GM21515 (cell line): ENCODE results near the gene ADGRG6.
"Not testable (repeated sequence)": the region's sequence is repeated elsewhere in the genome, so short reads cannot be mapped to it uniquely, and the experiment has no call there.

Experiments used
- ATAC-seq: cut with Tn5 transposase; IDR thresholded peaks from one replicate; pipeline ENCODE4 v1.9.1; 2021; ENCODE audit not compliant: unreplicated experiment

ADGRG6 gene

DNA sequence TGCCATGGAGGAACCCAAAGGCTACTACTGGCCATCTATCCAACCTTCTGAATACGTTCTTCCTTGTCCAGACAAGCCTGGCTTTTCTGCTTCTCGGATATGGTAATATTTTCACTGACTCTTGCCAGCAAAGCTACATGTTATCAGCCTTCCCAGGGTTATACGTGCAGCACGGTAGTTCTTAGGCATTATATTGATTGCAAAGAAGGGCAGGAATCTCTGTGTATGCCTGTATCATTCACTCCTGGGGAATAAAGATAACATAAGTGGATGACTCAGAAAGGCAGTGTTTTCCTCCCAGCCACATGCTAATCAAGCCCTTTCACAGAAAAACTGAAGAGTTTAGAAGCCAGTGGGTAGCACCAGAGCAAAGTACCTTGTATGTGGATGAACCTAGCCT lies 98.7 kb downstream of the ADGRG6 start:
- no peak for ATAC-seq

DNA sequence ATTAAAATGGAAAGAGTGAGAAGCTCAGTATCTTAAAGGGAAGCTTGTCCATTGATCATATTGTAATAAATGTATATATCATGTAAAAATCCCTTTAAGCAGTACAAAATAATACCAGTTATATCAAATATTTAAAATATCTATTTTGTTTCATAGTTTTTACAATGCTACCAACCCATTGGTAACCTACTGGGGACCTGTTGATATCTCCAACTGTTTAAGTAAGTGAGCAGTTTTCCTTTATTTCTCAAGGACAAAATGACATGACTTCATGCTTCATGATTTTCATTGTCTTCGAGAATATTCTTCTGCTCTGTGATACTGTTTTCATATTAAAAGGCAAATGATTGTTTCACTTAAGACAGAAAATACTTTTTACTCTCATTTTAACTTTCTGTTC lies 100.0 kb downstream of the ADGRG6 start:
- no peak for ATAC-seq

DNA sequence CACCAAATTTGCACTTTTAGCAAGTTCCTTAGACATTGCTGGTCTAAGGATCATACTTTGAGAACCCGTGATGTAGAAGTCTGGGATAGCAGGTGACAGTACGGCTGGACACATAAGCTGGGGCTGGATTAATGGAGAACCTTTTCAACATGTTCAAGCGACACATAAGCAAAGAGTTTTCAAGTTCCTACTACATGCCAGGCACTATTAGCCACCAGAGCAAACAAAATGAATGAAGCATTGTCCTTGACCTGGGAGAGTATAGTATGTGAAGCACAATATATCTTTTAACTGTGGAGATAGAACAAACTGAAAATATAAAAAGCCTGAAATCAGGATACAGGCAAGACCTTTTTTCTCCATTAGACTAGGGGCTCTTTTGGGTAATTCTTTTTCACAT lies 102.9 kb downstream of the ADGRG6 start:
- ATAC-seq: no peak

DNA sequence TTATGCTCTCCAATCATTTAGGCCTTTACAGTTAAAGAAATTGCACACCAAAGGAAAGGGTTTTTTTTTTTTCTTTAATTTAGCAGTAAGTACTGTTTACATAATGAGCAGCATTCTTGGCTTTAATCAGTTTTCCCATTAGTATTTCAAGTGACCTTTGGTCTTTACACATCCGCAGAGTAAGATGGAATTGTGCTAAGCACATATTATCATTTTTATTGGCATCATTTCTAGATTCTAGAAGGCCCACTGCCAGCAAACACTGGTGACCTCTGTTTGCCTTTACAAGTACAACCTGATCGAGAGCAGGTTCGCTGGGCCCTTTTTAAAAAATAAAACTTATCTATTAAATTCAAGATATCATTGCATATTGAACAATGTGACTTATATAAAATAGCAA lies 104.3 kb downstream of the ADGRG6 start:
- no peak for ATAC-seq

DNA sequence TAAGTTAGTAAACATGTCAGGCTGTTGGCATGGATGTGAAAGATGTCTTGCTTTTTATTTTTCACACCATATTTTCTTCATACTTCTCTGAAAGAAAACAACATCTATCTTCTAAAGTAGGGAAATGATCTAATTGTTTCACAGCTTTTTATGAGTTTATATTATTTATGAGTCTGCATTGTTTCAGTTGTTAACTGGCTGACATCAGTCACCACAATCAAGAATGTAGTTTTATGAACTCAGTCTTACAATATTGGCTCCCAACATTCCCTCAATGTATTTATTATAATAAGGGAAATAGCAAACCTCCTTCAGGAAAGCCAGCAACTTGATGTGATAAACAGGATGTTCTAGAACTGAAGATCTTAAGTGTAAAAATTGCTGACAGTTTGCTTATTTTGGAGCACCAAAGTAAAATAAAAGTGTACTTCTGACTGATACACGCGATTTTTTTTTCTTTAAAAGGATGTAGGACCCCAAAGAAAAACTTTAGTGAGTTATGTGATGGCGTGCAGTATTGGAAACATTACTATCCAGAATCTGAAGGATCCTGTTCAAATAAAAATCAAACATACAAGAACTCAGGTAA lies 106.0 kb downstream of the ADGRG6 start:
- no peak for ATAC-seq

DNA sequence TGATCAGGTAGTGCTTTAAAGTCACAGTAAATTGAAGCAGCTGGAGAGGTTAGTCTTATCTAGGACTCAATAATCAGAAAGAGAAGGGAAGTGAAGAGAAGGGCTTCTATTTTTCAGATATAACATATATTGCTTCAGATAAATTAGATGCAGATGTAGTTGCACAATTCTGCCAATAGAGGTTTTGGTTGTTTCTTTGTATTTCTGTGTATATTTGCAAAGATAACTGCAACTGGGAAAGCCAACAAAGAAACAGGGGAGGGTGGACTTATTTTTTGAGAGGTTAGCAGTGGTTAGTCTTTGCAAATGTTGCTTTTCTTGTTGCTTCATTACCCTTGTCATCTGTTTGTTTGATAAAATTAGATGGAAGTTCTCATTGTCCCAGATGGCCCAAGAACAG lies 106.6 kb downstream of the ADGRG6 start:
- no peak for ATAC-seq

DNA sequence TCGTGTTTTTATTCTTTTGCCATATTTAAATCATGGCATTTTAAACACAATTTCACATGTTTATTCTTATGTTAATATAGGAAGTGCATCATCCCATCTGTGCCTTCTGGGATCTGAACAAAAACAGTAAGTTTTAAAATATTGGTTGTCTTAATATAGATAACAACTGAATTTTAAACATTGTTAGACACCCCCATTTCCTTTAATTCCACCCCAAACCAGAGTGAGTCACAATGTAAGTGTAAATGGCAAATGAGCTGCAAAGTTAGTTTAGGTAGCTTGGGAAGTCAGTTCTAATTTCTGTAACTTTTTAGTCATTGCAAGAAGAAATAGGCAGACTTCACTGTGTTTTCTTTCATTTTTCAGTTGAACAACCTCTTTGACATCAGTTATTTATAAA lies 108.0 kb downstream of the ADGRG6 start:
- ATAC-seq: no peak

DNA sequence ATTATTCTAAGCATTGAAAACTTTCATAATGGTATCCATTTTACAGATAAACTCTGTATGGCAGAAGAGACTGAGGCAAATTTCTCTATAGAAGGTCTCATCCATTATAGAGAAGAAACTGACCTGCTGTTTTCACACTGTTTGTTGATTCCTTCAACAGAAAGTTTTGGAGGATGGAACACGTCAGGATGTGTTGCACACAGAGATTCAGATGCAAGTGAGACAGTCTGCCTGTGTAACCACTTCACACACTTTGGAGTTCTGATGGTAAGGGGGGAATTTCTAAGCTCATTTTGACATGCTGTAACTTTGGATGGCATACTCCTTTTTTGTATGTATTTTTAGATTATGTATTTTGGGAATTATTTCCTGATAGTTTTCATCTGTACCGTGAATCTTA lies 109.3 kb downstream of the ADGRG6 start:
- ATAC-seq: no peak

DNA sequence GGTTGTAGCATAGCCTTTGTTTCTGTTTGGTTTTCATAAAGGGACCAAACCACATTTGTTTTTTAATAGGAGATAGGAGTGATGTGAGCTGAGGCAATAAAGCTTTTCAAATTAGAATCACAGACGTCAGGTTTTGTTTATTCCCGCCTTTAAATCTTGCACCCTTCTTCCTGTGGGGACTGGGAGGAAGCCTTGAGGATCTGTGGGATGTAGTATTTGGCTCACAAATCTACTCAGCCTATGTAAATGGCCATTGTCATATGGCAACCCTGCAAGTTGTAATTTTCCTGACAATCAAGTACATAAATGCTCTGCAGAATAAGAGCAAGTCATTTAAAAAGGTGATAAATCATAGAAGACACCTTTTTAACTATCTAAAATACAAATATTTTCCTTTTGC lies 110.4 kb downstream of the ADGRG6 start:
- no peak for ATAC-seq

DNA sequence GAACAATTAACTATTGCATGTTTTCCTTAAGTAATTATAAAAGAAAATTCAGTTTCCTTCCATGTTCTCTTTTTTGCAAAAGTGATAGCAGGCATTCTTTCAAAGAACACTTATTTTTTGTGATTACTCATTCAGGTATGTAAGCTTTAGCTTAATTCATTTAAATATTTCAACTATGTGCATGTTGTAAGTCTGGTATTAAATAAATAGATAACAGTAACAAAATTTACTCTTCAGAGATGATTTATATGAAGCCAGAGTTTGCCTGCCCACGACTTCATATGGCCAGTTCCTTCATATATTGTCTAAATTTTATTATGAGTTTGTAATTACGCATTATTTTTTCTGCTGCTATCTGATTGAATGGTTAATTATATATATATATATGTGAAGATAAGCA lies 110.9 kb downstream of the ADGRG6 start:
- ATAC-seq: no peak

DNA sequence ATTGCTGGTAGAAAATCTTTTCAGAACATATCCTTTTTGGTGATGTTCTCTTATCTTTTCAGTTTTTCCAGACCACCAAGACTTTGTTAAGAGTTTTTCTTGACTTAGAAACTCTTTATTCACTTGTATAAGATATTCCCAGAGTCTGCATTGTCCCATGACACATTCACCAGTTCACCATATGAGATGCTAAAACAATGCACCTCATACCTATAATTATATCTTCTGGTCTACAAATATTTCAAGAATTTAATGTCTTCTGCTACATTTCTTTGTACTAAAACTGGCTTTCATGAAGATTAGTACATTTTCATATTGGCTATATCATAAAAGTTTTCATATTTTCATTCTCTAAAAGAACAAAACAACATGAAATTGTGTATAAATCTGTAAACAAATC lies 111.3 kb downstream of the ADGRG6 start:
- no peak for ATAC-seq

DNA sequence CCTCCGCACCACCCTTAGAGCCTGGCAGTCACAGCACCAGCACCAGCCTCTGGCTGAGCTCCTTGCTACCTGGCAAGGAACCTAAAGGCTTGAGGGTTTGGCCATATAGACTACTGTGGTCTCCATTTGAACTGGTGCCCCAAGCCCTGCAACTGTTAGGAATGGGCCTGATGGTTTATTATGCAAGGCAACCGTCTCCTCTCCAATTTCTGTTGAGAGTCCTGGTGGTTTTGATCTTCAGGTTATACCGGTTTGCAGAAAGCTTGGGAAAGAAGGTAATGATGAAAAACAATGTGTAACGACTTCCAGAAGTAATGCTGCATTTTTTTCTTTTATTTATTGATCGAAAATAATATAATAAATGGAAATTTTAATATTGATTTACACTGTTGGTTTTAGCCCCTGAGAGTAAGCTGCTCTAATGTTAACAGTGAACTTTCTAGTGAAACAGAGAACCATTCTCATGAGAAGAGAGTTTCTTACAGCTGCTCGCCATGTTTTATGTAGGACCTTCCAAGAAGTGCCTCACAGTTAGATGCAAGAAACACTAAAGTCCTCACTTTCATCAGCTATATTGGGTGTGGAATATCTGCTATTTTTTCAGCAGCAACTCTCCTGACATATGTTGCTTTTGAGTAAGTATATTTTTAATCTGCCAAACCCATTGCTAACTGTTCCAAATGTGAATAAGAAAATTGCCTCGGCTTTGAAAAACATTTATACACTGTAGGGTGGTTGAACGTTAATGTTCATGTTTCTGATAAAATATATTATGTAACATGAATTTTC lies 112.8 kb downstream of the ADGRG6 start:
- no peak for ATAC-seq

DNA sequence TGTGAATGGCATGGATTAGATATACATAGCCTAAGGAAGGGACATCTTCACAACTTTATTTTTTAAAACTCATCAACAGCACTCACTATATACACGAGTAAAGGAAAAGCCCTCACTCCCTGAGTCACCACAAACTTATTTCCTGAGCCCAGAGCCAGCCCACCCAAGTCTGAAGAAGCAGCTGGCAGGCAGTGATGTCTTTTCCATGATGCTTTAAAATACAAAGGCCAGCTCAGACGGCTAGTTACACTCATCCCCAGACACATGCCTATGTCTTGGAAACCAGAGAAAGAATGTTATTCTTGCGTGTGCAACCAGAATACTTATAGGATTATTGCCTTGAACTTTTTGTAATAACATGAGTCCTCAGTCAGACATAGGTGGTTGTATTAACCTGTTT lies 114.4 kb downstream of the ADGRG6 start:
- no peak for ATAC-seq

DNA sequence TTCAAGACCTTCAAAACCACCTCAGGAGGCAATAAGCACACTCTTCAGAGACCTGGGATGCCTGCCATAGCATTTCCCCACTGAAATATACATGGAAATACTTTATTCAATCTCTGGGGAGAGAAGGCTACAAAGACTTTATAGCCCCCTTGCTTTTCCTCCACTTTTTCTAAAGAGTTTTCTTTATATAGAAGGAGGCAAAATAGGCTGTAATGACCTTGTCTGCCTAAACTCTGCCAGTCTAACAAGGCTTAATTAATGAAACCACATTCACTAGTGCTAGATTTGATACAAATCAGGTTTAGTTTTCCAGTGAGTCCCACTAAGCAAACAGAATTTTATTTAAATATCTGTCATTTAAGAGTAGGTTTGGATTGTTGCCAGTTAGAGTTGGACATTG lies 114.9 kb downstream of the ADGRG6 start:
- ATAC-seq: no peak

DNA sequence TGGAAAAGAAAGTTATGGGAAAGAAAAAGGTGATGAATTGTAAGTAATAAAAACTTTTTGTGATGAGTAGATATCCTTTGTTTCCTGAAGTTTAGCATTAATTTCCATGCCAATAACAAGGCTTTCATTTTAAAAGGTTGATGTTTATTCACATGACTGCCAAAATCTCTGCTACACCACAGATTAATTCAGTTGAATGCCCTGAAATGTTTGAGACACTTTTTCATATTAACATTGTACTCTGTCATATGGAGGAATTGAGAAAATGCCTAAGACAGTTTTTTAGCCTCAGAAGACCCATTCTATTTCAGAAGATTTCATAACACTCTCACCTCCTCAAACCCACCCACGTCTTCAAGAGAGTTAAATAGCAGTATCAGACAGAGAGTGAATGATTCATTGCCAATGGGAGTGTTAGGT lies 115.5 kb downstream of the ADGRG6 start:
- ATAC-seq: no peak

DNA sequence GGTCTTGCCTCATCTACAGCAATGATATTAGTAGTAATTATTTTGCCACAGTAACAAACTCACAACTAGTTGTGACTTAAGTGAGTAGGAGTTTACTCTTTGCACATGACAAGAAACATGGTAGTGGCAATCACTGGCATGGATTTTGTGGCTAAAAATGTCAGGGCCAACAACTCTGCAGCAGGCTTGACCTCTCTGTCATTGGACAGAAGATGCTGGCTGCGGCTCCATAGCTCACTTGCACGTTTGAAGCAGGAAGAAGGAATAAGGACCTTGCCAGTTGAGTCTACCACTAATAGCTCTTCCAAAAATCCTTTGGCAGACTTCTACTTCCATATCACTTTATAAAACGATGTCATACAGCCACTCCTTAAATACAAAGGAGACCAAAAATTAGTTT lies 117.3 kb downstream of the ADGRG6 start:
- no peak for ATAC-seq

DNA sequence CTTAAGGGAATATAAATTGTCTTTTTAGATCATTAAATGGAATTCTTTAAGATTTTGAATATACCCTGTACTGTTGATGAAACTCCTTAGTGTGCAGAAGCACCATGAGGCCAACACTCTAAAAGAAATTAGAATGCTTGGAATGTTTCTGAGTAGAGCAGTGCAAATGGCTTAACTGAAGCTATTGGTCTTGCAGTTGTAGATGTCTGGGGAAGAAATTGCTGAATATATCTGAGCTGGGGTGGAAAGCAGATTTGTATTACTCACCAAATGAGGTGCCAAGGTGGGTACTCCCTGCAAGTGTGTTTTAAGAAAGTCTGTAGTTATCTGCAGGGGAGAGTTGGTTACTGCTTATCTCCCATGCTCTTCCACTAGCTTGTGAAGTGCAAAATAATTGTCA lies 119.0 kb downstream of the ADGRG6 start:
- ATAC-seq: no peak

DNA sequence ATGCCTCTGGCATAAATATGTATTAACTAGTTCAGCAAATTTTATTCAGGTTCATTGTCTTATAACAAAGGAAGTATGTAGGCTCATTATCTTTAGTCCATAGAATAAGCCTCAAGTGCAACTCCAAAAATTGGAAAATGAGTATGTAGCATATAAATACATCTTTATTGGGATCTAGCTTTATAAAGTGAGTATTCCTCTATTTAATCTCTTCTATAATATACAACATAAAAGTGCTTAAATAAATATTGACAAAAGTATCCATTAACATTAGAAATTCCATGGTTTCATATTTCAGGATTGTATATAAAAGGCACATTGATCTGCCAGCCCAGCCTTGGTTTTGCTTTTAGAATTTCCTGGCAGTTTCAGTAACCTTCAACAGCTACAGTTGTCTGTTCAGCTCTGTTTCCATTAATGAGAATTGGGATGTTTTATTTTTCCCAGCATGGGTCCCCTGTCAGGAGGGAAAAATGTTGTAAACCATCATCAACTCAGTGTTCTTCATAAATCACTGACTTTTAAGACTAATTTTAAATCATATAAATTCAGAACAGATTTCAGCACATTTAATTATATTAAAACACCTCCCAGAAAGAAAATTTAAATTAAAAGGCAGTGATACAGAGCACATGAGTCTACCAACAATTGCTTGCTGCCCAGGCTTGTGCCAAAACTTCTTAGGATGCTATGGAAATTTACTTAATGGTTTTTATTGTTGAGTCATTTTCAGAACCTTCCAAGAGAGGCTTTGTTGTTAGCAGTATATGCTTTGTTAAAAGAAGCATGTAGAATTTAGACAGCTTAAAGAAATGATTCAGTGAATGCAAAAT lies 119.7 kb downstream of the ADGRG6 start:
- ATAC-seq: no peak

DNA sequence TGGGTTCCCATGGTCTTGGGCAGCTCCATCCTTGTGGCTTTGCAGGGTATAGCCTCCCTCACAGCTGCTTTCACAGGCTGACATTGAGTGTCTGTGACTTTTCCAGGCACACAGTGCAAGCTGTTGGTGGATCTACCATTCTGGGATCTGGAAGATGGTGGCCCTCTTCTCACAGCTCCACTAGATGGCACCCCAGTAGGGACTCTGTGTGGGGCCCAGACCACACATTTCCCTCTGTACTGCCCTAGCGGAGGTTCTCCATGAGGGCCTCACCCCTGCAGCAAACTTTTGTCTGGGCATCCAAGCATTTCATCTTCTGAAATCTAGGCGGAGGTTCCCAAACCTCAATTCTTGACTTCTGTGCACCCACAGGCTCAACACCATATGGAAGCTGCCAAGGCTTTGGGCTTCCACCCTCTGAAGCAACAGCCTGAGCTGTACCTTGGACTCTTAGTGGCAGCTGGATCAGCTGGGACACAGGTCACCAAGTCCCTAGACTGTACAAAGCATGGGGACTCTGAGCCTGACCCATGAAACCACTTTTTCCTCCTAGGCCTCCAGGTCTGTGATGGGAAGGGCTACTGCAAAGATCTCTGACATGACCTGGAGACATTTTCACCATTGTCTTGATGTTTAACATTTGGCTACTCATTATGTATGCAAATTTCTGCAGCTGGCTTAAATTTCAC lies 124.8 kb downstream of the ADGRG6 start:
- ATAC-seq: not testable (repeated sequence)

DNA sequence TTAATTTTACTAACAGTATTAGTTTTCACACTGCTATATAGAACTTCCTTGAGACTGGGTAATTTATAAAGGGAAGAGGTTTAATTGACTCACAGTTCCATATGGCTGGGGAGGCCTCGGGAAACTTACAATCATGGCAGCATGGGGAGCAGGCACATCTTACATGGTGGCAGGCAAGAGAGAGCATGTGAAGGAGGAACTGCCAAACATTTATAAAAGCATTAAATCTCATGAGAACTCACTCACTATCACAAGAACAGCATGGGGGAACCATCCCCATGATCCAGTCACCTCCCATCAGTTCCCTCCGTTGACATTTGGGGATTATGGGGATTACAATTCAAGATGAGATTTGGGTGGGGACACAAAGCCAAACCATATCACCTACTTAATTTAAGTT lies 126.7 kb downstream of the ADGRG6 start:
- not testable (repeated sequence) for ATAC-seq

DNA sequence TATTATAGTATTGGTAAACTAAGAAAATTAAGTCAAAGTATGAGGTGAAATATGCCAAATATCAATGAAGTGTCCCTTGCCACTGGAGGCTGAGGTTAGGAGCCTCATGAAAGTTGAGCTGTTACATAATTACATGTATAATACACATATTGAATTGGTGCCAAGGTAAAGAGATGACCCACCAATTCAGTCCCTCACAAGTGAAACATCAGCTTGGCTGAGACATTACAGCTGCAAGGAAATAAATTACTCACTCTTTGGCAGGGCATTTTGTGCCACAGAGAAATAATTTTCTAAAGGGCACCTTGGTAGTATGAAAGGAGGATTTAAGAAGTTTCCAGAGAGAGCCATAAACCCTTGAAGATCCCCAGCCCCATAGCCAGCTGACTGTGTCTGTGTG lies 127.4 kb downstream of the ADGRG6 start:
- ATAC-seq: no peak
